GM19463 (cell line): ENCODE data around the gene ATP6V1B1.

Experiments
- ATAC-seq: cut with Tn5 transposase; IDR thresholded peaks from one replicate; pipeline ENCODE4 v1.9.1; 2021; ENCODE audit warnings: mild to moderate bottlenecking, moderate library complexity; ENCODE audit not compliant: unreplicated experiment

The ATP6V1B1 gene

DNA sequence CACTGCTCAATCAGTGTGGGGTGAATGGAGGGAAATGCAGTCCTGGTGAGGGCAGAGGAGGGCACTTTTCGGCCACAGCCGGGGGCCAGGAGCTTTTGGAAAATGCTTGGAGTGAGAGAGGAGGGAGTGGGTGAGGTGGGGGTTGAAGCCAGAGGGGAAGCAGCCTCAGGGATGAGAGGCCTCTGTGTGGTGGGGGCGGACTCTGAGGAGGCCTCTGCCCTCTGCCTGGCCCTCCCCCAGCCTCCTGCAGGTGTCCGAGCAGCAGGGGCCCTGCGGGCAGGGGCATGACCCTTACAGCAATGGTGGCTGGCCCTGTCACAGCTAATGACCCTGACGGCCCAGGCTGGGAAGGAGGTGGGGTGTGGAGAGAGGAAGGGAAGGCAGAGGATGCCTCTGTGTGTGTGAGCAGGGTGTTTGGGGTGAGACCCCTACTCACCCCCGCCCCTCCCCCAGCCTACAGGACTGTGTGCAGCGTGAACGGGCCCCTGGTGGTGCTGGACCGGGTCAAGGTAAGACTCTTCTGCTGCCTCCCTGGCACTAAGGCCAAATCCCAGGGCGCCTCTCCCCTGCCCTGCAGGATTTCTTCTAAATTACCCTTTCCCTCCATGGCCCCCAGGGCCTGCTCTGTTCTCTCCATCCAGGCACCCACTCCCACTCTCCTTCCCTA lies 7.6 kb downstream of the ATP6V1B1 start:
- no peak for ATAC-seq

DNA sequence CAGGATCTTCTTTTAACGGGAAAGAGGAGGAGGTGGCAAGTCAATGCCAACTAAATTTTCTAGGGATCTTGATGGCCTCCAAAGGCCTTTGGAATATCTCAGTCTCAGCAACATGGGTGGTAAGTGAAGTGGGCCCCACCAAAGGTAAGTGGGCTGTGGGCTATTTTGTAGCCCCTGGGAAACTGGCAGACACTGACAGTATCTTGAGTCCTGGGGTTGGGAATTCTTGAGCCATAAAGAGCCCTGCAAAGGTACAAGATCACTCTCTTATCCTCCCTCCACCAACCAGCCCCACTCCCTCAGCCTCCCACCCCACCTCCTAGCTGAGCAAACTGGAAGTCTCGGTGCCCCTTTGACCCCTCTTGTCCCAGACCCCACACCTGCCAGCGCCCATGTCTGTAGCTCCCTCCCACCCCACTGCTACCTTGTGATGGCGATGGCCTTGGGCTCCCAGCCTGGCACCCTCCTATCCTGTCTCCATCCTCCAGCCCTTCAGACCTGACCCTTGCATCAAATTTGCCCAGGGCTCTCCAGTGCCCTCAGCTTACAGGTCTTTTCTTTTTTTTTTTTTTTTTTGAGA lies 8.5 kb downstream of the ATP6V1B1 start:
- no peak for ATAC-seq

DNA sequence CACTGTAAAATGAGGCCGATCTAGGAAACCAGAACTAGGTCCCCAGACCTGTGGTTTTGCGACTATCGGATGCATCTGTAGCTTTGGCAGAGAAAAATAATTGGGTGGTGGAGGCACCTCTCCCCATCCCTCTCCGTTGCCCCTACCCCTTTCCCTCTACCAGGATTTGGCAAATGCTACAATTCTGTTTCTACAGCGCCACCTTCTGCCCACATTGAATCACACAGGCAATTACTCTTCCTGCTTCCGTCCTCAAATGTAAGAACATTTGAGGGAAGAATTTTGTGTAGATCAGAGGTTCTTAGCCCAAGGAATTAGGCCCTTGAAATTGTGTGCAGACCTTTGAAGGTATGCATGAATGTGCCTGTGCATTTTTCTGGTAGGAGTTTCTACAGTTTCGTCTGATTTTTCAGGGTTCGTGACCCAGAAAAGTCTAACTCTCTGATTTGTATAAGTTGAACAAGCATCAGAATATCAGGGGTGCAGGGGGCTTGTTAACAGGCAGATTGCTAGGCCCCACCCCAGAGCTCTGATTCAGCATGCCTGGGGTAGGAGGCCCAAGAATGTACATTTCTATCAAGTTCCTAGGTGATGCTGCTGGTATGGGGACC lies 11.2 kb downstream of the ATP6V1B1 start:
- ATAC-seq, result no peak

DNA sequence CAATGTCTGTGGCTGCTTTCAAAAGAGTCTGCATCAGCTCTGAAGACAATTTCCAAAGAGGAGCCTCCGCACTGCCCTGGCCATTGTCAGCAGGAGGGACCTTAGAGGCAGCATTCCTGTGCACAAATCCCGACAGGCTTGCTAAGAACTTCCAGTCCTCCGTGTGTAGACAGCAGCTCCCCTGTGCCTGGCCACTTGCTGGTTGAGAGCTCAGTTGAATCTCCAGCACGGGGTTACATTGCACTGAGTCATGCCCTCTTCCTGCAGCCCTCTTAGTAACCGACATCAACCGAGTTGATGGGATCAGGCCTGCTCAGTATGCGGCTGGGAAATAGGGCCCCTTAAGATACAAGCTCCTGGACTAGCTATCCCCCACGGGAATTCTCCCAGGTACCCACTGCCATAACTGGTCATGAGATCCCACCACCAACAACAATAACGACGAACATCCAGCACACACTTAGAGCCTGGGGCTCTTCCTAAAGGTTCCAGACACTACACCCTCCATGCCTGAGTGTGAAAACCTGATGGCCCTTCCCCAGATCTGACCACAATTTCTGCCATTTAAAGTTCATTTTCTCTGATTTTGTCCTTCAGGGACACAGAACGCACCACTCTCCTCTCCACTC lies 12.0 kb downstream of the ATP6V1B1 start:
- ATAC-seq, result no peak

DNA sequence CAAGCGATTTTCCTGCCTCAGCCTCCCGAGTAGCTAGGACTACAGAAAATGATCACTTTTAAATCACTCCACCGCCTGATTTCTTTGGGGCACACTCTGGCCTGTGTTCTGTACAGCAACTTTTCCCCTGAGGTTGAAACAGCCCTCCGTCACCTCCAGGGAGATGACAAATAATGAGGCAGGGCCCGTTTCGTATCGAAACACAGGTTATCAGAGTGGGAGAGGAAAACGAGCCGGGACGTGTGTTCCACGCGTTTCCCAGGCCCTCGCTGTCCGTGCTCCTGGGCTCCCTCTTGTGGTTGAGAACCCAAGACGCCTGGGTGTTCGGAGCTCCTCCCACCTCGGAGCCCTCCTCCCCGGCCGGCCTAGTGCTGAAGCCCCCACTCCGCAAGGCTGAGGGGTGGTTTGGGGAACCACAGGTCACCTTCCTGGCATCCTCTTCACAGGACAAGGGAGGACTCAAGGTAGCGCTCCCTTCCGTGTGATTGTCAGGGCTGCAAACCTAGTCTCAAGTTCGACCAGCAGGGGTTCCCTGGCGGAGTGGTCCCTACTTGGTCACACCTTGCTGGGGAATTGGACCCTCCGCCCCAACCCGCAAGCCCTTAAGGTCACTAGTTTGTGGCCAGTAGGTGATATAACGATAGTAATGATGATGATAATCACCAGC lies 12.8 kb downstream of the ATP6V1B1 start:
- ATAC-seq, result peak; percentile 95

DNA sequence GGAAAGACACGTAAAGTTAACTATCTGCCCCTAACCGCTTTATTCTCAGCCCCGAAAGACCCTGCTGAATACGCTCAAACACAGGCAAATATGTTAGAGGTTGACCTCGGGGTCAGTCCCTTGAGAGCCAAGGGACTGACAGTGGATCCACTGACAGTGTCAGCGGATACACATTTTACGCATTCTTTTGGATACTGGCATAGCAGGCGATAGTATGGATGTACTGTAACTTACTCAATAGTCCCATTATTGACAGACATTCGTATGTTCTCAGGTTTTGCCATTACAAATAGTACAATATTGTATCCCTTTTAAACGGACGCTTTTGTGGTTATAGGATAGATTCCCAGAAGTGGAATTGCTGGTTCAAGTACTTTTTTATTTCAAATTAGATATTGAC lies 13.4 kb downstream of the ATP6V1B1 start:
- ATAC-seq, result no peak

DNA sequence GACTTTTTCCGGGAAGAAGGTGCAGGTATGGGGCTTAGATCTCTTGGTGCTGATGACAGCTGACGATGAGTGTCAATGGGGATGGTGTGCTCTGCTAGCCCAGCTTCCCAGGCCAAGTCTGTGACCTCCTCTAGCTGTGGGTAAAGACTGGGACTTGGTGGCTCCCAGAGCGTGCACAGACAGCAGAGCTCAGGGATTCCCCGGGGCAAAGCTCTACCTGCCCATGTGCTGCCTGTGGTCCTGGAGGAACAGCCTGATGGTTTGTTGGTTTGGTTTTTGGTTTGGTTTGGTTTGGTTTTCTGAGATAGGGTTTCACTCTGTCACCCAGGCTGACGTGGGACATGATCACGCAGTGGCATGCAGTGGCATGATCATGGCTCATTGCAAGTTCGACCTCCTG lies 19.2 kb downstream of the ATP6V1B1 start:
- no peak for ATAC-seq

DNA sequence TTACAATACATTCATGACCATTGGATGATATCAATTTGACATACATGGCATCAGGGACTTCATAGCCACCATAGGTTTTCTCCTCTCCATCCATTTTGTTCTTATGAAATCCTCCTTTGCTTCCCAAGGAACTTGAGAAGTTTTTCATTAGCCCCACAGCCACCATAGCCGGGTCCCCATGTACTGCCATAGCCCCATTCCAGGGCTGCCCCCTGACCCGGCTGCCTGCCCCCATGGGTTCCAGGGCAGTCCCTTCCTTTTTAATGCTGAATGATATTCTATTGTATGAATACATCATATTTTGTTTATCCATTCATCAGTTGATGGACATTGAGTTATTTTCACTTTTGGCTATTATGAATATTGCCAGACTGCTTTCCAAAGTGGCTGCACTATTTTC lies 20.4 kb downstream of the ATP6V1B1 start:
- ATAC-seq, result no peak

DNA sequence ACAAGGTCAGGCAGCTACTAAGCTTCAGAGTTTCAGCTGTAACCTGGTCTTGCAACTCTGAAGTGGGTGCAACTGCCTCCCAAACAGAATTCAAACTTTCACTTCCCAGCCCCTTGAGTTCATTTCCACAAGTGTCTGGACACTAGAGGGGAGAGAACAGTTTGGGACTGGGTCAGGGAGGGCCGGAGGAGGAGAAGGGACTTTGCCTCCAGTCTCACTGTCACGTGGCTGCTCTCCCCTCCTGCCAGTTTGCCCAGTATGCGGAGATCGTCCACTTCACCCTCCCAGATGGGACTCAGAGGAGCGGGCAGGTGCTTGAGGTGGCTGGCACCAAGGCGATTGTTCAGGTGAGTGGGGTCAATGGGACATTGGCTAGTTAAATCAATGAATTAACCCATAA lies 22.1 kb downstream of the ATP6V1B1 start:
- ATAC-seq, result no peak

DNA sequence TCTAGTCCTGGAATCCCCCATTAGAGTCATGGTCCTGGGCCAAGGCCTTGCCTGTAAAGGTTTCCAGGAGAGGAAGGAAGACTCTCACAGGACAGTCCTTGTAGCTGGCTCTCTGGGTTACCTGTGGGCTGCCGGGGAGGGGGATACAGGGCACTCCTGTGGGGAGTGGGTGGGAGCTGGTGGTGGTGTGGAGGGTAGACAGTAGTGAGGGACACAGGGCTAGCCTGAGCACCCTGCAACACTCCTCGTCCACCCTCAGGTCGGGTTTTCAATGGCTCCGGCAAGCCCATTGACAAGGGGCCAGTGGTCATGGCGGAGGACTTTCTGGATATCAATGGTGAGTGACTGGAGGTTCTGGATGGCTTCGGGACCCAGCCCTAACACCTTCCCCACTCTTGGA lies 23.1 kb downstream of the ATP6V1B1 start:
- no peak for ATAC-seq

DNA sequence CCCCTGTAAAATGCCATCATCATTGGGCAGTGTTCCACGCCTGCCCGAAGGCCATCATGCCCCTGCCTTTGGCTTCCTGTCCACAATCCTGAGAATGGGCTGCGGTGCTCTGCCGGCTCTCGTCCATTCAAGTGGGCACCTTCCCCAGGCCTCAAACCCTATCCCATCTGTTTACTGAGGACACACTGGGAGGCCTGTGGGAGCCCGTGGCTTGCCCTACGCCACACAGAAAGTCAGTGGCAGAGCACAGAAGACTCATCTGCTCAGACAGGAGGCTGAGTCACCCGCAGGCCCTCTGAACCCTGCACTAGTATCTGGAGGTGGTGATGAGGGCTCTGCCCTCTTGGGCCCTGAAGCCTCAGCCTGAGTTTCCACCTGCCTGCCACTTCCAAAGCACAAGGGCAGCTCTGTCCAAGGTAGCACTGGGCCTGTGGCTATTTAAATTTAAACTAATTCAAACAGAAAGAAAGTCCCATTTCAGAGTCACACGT lies 23.6 kb downstream of the ATP6V1B1 start:
- no peak for ATAC-seq

DNA sequence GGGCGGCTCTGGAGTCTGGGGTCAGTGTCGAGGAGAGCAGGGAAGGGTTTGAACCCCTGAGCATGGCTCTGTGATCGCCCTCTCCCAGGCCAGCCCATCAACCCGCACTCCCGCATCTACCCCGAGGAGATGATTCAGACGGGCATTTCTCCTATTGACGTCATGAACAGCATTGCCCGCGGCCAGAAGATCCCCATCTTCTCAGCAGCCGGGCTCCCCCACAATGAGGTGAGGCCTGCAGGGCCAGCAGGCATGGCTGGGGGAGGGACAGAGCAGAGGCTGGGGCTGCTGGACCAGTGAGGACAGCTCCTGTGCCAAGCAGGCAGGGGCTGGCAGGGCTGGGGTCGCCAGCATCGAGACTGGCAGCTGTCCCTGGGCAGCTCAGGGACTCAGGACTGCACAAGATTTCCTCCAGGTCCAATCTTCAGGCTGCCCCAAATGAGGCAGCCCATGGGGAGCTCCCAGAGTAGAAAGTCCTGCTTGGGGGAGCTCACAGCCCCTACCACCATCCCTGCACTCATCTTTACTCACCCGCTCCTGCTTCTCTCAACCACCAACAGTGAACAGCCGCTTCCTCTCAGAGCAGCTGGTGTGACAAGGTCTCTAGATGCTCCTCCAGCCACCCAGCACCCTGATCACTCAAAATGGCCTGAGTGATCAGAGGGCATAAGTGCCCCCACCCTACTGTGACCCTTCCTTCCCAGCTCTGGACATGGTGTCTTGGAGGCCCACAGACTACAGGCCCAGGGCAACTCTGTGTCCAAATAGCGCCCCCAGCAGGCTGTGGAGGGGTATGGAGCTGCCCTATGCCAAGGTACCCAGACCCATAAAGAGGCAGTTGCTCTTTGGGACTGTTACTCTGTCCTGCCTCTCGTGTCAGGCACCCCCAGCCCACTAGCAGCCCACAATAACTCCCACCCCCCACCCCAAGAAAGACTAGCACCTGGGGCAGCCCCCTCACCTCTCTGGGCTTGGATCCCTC lies 24.4 kb downstream of the ATP6V1B1 start:
- ATAC-seq, result no peak

DNA sequence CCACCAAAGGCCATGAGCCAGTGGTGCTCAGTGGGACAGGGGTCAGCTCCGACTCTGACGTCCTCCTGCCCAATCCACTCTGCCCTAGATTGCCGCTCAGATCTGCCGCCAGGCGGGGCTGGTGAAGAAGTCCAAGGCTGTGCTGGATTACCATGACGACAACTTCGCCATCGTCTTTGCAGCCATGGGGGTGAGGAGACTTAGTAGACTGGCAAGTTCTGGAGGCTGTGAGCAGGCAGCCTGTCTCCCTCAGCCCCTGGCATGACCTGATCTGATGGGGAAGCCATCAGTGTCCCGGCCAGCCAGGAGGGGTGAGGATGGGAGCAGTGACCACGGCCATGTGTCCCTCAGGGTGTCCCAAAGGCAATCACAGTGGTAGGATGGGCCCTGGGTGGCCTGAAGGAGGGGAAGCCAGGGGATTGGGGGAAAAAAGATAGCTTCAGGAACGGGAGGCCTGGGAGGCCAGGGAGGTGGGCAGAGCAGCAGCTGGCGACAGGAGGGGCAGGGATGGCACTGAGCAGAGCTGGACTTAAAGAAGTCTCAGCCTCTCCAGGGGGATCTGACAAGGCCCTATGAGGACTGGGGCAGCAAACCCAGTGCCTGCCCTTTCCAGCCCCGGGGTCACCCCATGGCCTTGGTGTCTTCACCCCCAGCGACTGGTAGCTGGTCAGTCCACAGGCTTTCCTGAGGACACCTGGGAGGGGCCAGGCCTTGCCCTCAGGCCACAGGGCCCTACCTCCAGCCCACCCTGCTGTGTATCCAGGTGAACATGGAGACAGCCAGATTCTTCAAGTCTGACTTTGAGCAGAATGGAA lies 25.3 kb downstream of the ATP6V1B1 start:
- no peak for ATAC-seq

DNA sequence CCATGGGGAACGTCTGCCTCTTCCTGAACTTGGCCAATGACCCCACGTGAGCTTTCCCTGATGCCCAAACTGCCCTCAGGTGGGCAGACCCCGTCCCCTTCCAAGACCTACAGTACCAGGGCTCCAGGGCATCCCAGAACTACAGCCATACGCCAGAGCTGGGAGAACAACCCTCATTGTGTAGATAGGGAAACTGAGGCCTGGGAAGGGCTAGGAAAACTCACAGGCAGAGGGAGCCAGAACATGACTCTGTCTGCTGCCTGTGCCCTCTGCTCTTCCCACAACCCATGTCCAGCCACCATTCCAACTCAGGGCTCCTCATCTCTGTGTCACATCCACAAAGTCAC lies 25.9 kb downstream of the ATP6V1B1 start:
- ATAC-seq, result no peak

DNA sequence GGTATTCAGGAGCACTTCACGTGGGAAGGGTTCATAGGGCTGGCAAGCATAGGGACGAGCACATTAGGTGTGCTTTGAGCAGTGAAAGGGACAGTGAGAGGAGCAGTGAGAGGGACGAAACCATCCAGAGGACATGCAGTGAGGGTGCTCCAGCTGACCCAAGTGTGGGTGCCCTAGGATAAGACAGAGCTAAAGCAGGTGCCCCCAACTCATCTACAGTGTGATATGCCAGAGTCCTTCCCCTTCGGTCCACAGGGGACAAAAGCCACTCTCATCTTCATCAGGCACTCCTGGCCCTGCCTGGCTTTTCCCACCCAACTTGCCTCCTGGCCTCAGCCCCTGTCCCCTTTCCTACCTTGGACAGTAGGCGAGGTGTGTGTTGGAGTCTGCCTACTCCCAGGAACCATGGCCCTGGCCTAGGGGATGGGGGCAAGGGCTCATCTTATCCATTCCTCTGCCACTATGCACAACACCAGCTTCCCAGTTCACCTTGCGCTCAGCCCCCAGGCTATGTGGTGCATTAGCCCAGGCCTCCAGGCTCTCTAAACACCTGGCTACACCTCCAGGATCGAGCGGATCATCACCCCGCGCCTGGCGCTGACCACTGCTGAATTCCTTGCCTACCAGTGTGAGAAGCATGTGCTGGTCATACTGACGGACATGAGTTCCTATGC lies 26.6 kb downstream of the ATP6V1B1 start:
- no peak for ATAC-seq

DNA sequence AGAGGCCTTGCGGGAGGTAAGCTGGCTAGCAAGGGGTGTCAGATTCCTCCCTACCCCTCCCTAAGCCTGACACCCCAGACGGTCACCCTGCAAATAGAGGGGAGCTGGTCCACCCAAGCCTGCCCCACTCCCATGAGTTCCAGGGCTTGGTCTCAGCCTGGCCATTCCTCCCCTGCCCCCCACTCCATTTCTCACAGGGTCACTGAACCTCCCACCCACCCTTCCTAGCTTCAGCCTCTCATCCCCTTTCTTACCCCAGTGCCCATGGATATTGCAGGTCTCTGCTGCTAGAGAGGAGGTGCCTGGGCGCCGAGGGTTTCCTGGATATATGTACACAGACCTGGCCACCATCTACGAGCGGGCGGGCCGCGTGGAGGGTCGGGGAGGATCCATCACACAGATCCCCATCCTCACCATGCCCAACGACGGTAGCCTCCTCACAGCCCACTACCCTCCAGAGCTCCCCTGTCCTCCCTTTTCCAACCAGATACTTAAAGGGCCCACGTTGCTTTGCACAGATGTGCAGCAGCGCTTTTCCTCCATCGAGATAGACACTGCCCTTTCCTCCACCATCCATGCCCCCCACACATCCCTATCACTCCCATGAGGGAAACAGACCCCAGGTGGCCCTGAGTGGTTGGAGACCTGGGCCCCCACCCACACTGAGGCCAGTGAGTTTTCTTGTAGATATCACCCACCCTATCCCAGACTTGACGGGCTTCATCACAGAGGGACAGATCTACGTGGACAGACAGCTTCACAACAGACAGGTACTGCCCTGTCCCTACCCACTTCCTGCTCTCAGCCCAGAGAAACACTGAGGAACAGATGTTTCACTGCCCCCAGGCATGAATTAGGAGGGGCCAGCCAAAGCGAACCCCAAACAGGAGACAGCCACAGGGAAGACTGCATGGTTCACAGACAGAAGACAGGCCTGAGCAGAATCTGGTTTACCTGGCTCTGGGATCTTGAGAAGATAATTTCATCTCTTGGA lies 27.5 kb downstream of the ATP6V1B1 start:
- ATAC-seq, result no peak

DNA sequence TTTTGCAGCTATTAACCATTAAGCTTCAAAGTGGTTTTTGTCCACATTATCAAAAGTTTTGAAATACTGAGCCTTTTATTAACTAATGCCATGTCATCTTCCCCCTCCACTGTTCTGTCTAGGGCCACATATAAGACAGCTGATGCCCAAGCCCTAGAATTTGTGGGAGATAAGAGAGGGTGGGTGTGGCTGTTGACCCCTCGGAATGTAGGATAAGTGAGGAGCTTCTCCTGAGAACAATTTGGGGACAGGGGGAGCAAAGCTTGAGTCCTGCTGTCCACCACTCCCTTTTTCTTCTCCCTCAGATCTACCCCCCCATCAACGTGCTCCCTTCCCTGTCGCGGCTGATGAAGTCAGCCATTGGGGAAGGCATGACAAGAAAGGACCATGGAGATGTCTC lies 28.4 kb downstream of the ATP6V1B1 start:
- no peak for ATAC-seq
